NOMO-1 treated with dmso at 0.1 percent for 144 hours (cell line): ENCODE results near the gene LILRA1.
"Not testable (repeated sequence)": the region's sequence is repeated elsewhere in the genome, so short reads cannot be mapped to it uniquely, and the experiment has no call there.

ENCODE experiments used
- DNase-seq: peaks from one replicate; lab custom pipeline; 2025; ENCODE audit not compliant: unreplicated experiment; lab: John Stamatoyannopoulos, UW

Gene LILRA1

DNA sequence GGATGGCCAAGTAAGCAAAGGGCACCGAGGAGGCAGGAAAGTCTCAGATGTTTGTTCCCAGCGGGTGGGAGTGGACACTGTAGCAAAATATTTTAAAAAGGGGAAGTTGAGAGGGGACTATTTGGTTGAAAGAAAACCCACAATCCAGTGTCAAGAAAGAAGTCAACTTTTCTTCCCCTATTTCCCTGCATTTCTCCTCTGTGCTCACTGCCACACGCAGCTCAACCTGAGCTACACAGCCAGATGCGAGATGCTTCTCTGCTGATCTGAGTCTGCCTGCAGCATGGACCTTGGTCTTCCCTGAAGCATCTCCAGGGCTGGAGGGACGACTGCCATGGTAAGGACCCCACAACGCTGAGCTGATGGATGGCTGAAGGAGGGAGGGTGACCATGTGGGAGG lies at the start of gene LILRA1:
TSS of gene LILRA1 (plus strand) at position 188 of the 400 bp plus-strand sequence. CDS start 613 bp downstream, outside the sequence.
- DNase-seq, result peak; percentile 53

DNA sequence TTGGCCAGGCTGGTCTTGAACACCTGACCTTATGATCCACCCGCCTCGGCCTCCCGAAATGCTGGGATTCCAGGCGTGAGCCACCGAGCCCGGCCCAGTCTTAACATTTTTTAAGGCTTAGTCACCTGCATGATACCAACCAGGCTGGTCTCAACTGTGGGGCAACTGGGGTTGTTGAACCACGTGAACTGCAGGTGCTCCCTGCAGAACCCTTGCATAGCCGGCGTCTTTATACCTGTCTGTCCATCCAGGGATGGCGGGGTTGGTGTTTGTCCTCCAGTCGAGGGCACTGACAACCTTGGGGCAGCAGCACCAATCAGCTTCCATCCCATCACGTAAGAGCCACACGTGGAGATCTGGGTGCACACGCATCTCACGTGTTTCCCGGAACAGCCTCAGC lies 44.6 kb upstream of the LILRA1 start:
- no peak for DNase-seq

DNA sequence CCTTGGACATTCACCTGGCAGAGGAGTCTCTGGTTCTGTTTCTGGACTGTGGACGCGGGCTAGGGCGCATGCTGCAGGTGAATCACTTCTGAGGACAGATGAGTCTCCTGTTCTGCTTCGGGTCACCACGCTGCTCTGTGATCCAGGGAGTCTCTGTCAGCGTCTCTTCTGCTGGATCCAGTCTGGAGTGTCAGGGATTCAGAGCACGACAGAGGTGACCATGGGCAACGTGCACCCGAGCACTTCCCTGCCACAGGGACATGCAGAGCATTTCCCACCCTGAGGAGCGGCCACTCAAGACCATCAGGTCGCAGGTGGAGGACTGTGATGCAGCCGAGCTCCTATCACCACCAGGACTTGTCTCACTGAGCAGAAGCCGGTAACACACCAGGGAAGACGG lies 44.2 kb upstream of the LILRA1 start:
- DNase-seq, result no peak

GRCh38 chr19:54551293-54551692 lies 42.1 kb upstream of the LILRA1 start:
- DNase-seq, result no peak

GRCh38 chr19:54551950-54552912 lies 41.2 kb upstream of the LILRA1 start:
- no peak for DNase-seq

DNA sequence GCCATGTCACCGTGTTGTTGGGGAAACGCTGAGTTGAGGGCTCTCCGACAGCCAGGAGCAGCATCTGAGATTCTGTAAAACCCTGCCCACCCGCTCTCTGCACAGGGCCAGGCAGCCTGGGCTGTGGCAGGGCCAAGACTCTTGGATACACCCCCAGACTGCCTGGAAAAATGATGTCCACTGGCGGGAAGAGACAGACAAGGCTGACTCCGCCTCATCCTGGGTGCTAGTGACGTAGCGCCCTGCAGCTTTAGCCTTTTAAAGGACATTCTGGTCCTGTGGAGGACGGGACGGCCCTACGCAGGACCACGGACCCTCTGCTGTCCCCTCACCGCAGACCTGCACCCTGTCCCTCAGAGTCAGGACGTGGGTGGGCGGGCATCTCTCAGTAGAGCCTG lies 40.5 kb upstream of the LILRA1 start:
- no peak for DNase-seq

DNA sequence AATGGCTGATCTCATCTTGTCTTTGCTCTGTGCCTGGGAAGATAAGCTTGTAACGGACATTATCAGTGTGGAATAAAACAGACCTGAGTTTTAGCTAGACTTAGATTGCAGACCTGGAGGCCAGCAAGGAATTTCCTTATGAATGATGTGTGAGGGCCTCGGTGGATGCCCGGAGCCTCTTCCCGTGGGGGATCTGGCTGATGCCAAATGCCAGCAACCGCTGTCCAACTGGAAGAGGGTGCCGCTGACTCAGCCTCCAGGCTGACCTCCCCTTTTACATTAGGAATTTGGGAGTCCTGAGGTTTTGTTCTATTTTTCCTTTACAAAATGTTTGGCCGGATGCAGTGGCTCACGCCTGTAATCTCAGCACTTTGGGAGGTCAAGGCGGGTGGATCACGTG lies 39.4 kb upstream of the LILRA1 start:
- no peak for DNase-seq

DNA sequence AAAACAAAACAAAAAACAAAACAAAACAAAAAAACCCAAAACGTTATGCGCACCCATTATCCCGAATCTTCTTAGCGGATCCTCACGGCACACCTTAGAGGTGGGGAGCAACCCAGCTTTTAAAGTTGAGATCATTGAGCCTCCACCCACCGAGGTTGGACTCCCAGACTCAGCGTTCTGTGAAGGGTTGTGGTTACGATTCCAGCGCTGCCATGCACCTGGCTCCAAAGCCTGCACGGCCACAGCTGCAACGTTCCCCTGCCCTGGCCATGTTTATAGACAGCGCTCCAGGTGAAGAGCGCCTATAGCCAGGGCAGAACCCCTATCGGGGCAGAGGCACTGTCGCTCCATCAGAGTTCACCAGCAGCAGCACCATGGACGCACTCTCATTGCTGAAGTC lies 38.5 kb upstream of the LILRA1 start:
- DNase-seq, result no peak

DNA sequence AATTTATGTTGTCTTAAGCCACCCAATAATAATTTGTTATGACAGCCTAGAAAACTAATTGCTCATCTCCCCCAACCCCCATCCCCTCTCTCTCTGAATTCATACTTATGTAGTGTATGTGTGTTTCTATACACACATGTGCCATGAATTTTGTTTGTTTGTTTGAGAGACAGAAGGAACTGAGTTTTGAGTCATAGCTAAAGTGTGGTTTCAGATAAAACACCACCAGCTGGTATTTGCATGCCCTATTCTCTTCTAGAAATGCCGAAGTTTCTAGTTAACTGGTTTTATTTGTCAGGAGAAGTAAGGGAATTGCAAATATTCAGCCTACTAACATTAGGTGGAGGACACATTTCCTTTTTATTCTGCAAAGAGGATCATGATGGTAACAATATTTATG lies 37.2 kb upstream of the LILRA1 start:
- DNase-seq, result no peak

DNA sequence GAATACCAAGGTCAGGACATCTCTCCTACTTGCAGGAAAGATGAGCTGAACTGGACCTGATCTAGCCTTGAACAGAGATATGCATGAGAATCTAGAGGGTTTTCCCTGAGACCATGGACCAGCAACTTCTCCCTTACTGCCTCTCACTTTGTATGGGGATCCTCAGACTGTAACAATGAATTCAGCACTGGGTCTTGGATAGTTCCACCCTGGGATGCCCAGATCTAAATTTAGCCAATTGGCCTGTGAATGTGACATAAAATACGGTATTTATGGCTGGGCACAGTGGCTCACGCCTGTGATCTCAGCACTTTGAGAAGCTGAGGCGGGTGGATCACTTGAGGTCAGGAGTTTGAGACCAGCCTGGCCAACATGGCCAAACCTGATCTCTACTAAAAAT lies 35.1 kb upstream of the LILRA1 start:
- DNase-seq, result no peak

DNA sequence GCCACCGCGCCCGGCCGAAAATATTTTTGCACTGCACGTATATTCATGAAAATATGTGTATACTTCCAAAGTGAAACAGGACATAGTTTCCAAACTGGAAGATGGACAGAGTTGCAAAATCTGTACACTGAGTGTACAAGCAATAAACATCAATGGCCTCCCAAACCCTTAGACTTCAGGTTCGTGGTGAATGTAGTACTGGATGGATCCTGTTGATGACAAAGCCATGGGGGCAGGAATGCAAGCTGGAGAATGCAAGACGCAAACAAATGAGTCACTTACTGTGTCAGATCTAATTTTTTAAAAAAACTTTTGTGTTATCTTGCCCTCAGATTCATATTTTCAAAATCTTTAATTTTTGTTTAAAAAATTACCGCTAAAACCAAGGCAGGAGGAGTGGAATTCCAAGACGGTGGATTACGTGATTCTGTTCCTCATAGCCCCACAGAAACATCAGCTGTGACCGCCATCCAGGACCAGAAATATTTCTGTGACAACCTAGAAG lies 32.5 kb upstream of the LILRA1 start:
- no peak for DNase-seq

DNA sequence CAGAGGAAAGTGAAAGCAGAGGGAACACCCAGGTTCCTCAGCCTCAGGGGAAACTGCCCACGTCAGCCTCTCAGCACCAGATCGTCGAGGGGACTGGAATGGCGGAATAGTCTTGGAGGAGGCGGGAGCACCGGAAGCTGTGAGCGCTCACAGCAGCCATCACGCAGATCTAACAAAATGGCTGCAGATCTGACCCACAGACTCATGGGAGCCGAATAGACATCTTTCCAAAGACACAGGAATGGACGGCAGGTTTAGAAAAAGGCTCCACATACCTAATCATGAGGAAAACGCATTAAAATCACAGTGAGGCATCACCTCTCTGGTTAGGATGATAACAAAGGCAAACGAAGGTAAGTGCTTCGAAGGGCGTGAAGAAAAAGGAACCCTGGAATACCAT lies 31.6 kb upstream of the LILRA1 start:
- DNase-seq, result no peak

DNA sequence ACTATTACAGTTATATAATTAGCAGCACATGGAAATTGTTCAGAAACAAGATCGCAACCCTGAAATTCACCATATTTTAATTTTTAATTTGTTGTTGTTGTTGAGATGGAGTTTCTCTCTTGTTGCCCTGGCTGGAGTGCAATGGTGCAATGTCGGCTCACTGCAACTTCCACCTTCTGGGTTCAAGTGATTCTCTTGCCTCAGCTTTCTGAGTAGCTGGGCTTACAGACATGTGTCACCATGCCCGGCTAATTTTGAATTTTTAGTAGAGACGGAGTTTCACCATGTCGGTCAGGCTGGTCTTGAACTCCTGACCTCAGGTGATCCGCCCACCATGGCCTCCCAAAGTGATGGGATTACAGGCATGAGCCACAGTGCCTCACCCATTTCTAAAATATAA lies 30.2 kb upstream of the LILRA1 start:
- not testable (repeated sequence) for DNase-seq

- DNase-seq, result no peak
These were observed 23.1 kb upstream of the LILRA1 start for GRCh38 chr19:54570316-54570715.

GRCh38 chr19:54571715-54572615 lies 21.5 kb upstream of the LILRA1 start:
- peak; percentile 57 for DNase-seq

DNA sequence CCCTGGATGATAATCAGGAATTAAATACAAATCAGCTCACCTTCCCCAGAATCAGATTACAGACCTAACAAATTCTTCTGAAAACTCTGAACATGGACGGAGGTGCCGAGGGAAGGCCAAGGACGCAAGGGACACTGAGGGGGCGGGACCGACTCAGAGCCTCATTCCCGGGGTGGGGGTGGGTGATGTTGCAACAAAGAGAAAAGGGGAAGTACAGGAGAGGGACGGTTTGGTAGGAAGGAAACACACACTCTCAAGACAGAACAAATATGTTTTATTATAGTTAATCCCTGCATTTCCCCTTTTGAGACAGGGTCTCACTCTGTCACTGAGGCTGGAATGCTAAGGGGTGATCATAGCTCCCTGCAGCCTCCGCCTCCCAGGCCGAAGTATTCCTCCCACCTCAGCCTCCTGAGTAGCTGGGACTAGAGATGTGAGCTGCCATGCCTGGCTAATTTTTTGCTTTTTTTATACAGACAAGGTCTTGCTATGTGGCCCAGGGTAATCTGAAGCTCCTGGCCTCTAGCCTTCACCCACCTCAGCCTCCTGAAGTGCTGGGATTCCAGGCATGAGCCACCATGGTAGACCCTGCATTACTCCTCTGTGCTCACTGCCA lies 20.6 kb upstream of the LILRA1 start:
- DNase-seq, result peak; percentile 75

- DNase-seq, result peak; percentile 51
These were observed 20.0 kb upstream of the LILRA1 start, which contains the start of gene LILRA2 for GRCh38 chr19:54573330-54573872. LILRA2 (plus strand) TSS chr19:54573790; CDS start chr19:54573879, 89 bp downstream.

DNA sequence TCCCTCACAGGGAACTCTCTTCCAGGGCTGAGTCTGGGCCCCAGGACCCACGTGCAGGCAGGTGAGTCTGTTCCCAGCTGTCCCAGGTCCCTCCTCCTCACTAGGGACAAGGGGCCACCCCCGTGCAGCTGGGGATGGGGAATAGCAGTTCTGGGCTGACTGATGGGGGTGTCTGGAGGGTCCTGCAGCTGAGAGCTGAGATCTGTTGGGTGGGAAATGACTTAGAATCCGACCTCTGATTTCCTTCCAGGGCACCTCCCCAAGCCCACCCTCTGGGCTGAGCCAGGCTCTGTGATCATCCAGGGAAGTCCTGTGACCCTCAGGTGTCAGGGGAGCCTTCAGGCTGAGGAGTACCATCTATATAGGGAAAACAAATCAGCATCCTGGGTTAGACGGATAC lies 19.4 kb upstream of the LILRA1 start:
- no peak for DNase-seq

GRCh38 chr19:54574527-54575056 lies 18.8 kb upstream of the LILRA1 start:
- DNase-seq, result no peak

- DNase-seq, result not testable (repeated sequence)
These were observed 18.2 kb upstream of the LILRA1 start for GRCh38 chr19:54575205-54575604.
